CD4-positive, alpha-beta T cell treated with Interferon gamma for 1 hour (primary cell): Measurements from ENCODE around the gene CUX1.
"Not testable (repeated sequence)": the region's sequence is repeated elsewhere in the genome, so short reads cannot be mapped to it uniquely, and the experiment has no call there.

Experiments used
- DNase-seq: peaks from one replicate; pipeline ENCODE4 v3.0.0-alpha.2; 2020

CUX1 gene

DNA sequence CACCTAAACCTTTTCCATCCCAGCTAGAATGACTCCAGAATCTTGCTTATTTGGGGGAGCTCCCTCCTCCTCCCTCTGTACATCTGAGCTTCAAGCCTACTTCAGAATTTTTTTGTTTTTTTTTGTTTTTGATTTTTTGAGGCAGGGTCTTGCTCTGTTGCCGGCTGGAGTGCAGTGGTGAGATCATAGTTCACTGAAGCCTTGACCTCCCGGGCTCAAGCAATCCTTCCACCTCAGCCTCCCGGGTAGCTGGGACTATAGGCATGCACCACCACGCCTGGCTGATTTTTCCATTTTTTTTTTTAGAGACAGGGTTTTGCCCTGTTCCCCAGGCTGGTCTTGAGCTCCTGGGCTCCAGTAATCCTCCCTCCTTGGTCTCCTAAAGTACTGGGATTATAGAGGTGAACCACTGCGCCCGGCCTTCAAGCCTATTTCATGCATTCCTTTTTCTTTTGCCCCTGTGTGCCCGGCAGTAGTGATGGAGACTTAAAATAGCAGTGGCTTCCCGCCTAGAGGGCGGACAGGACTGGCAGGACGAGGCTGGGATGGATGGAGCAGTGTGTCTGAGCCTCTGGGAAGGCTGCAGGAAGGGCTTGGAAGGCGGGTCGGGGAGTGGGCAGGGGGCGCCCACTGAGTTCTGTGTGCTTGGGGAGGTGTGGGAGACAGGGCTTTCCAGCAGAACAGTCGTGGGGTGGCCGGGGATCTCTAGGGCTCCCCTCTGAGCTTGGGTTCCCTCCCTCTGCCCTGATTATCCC lies 8.8 kb downstream of the CUX1 start:
- no peak for DNase-seq

DNA sequence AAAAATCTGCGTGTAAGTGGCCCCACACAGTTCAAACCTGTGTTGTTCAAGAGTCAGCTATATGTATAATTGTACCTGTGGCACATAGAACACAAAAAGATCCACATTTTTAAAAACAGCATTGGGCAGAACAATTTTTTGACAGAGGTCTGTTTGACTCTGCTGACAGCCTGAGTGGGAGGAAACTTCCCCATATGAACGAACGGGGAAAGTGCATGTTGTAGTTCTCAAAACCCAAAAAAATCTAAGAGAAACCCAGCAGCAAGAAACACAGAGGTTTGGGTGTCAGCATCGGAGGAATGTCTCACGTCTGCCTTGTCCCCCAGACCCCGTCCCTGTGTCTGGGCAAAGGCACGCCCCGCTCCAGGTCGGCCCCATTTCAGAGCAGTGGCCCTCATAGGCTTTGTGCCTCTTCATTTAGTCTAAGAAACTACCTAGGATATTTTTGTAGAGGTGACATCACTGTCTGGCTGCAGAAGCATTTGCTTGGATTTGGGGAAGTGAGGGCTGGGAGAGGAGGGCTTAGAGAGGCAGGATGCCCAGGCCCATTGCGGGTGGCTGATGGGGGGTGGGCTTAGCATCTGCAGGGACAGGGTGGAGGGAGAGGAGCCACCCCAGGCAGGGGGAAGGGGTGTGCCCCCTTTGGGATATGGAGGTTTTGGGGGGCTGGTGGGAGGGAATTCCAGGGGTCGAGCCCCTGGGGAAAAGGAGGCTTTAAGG lies 11.0 kb downstream of the CUX1 start:
- DNase-seq: no peak

DNA sequence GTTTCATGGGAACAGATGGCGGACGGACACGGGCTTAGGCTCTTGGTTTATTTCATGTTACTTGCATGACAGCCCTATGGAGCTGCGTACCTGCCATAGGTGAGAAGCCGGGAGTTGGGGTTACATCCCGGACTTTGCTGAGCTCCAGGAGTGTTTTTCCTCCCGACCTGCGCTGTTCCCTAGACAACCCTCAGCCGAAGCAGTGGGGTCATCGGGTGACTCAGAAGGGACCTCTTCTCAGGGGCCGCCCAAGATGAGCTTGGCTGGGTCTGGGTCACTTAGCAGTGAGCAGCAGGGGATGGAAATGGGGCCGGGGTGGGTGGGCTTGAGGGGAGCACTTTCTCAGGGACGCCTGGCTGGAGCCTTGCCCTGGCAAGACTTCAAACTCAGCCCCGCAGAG lies 11.9 kb downstream of the CUX1 start:
- DNase-seq: no peak

DNA sequence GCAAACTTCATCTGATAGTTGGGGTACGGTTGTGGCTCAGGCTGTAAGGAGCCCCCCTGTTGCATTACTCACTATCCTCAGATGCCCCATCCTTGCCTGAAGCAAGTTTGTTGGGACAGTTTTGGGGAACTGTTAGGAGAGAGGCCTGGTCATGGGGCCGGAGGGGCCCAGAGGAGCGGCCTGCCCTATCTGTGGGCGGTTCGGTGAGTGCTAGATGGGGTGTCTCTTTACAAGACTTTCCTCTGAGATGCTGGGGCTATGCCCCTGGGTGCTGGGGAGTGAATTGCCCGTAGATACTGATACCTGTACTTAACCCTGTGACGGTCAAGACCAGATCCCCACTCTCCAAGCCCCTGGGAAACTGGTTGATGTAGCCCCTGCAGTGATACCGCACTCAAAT lies 12.4 kb downstream of the CUX1 start:
- DNase-seq: no peak

DNA sequence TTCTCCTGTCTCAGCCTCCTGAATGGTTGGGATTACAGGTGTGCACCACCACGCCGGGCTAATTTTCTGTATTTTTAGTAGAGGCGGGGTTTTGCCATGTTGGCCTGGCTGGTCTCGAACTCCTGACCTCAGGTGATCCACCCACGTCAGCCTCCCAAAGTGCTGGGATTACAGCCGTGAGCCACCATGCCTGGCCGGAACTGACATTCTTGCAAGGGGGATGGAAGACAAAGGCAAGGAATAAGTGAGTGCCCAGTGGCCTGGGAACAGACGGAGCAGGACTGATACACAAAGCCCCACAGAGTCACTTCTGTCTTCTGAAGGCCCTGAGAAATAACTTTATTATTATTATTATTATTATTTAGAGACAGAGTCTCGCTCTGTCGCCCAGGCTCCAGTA lies 14.0 kb downstream of the CUX1 start:
- not testable (repeated sequence) for DNase-seq

DNA sequence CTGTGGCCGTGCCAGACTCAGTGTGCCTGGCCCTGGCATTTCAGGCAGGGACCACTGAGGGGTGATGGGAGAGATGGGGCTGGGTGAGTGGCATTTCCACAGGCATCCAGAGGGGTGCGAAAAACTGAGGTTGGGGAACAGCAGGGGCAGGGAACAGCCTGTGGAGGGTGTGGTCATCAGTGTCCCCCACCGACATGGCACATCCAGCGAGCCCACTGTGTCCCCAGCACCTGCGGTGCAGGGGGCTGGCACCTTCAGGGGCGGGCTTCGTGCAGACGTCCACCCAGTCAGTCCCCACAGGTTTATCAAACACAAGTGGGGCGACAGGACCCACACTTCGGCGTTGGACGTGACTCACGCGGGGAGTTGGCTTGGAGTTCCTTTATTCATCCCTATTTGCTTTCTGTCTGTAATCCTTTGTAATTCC lies 14.8 kb downstream of the CUX1 start:
- DNase-seq: no peak

DNA sequence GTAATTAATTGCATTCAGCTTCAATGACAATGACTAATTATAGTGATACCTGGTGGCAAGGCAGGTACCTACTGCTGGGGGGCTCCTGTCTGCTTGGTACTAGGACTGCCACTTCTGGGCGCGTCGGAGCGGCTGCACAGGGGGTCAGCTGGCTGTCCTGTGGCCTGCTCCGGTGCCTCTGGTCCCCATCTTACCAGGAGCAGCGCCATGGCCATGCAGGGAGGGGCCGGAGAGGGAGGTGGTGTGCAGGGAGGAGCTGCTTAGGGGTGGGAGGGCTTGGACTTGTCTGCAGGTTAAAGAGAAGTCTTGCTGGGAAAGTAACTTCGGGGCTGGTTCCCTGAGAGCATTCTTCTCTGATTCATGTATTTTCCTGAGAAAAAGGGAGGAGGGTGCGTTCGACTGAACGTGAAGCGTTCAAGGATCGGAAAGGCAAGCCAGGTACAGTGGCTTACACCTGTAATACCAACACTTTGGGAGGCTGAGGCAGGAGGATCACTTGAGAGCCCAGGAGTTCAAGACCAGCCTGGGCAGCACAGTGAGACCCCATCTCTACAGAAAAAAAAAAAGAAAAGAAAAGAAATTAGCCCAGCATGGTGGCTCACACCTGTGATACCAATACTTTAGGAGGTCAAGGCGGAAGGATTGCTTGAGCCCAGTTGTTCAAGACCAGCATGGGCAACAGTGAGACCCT lies 15.4 kb downstream of the CUX1 start:
- no peak for DNase-seq

DNA sequence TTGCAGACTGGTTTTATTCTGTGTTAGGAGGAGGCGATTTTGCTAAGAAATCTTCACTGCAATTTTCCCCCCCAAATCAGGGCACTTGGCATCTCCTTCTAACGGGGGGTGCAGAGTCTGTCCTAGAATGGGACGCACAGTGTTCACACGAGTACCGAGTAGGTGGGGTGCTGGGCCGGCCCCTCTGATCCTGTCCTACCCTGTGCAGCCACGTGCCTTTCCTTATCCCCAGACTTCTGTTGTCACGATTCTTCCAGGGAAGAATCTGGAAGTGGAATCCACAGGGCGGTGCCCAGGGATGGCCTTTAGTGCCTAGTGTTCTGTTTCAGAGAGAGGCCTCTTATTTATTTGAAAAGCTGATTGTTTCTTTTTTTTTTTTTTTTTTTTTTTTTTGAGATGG lies 16.4 kb downstream of the CUX1 start:
- DNase-seq: no peak

DNA sequence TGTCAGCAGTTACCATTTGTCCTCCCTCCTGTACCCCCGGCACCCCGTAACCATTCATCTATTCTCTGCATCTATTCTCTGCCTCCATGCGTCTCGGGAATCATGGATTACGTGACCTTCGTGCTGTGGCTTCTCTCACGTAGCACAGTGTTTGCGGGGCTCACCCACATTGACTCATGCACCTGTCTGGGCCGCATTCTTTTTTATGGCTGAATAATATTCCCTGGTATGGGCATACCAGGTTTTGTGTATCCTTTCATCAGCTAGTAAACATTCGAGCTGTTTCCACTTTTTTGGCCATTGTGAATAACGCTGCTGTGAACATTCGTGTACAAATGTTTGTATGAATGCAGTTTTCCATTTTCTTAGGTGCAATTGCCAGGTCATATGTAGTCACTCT lies 17.7 kb downstream of the CUX1 start:
- DNase-seq: no peak

DNA sequence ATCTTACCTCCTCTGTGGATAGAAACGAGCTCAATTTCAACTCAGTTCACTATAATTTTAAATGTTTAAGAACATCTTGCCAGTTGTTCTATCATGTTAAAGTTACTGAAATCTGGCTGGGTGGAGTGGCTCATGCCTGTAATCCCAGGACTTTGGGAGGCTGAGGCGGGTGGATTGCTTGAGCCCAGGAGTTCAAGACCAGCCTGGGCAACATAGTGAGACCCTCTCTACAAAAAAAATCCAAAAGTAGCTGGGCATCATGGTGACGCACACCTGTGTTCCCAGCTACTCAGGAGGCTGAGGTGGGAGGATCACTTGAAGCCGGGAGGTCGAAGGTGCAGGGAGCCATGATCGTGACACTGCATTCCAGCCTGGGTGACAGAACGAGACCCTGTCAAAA lies 20.0 kb downstream of the CUX1 start:
- DNase-seq: not testable (repeated sequence)

DNA sequence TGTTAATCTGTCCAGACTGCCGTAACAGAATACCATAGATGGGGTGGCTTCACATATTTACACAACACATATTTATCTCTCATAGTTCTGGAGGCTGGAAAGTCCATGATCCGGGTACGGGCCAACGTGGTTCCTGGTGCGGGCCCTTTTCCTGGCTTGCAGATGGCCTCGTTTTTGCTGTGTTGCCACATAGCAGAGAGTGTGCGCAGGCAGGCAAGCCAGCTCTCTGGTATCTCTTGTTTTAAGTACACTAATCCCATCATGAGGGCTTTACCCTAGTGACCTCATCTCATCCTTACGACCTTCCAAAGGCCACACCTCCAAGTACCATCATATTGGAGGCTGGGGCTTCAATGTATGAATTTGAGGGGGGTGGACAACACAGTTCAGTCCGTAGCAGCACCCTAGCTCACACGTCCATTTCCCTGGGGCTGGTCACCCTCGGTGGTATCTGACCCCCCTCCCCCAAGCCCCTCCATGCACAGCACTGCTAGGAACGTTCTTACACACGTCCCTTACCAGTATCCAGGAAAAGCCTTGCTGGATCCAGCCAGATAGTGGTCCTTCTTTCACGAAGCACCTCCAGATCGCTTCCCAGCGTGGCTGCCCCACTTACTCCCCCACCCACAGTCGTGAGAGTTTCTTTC lies 21.5 kb downstream of the CUX1 start:
- DNase-seq: no peak

DNA sequence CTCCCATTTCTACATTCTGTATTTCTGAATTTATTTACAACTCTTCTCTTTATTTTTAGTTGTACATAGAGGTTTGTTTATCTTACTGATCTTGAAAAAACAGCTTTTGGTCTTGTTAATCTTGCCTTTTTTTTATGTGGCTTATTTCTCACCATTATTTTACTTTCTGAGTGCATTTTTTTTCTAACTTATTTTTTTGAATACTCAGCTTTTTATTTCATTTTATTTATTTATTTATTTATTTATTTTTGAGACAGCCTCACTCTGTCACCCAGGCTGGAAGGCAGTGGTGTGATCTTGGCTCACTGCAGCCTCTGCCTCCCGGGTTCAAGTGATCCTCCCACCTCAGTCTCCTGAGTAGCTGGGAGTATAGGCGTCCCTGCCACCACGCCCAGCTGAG lies 23.9 kb downstream of the CUX1 start:
- no peak for DNase-seq

DNA sequence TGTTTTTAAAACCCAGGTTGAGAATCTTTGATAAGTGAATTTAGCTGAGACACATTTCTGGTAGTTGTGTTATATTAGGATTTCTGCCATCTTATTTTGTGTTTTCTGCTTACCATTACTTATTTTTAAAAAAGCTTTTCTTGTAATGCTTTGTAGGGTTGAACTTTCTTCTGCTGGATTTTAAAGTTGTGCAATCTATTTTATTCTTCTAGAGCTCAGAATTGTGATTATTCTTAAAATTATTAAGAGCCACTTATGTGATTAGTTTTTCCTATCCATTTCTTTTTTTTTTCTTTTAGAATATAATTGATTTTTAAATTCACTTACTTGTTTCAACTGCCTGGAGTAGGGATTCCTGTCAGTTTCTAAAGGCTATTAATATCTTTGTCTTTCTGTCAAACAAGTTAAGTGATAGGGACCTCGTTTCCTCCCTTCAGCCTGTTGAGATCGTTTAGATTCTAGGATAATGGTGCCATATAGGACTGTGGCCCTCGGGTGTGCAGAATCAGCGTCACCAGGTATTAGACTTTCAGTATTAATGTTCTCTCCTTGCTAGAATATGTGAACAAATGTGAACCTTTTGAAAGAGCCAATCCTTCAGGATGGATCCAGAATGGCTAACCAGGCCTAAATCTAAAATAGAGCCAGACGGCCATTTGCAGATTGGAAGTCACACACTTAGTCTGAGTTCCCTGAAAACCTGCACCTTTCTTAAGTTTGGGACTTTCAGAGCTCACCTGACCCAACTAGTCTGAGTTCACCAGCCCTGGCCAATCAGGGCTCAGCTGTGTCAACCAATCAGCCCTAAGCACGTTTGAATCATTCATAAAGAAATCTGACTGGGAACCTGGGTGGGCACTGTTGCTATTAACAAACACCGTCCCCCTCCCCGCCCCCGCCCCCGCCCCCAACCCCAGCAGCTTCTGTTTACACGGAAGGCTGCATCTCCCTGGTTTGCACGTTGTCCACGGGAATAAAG lies 26.2 kb downstream of the CUX1 start:
- no peak for DNase-seq

DNA sequence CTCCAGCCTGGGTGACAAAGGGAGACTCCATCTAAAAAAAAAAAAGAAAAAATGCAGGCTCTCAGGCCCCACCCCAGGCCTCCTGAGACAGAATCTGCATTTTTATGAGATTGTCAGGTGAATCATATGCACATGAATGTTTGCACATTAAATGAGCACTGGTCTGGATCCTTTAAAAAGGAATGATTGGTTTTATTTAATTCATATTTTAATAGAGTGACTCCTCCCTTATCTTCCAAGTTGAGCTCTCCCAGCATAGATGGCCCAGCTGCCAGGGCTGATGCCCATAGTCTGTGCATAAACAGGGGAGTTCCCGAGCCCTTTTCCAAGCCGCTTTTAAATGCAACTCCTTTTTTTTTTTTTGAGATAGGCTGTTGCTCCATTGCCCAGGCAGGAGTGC lies 28.5 kb downstream of the CUX1 start:
- no peak for DNase-seq

DNA sequence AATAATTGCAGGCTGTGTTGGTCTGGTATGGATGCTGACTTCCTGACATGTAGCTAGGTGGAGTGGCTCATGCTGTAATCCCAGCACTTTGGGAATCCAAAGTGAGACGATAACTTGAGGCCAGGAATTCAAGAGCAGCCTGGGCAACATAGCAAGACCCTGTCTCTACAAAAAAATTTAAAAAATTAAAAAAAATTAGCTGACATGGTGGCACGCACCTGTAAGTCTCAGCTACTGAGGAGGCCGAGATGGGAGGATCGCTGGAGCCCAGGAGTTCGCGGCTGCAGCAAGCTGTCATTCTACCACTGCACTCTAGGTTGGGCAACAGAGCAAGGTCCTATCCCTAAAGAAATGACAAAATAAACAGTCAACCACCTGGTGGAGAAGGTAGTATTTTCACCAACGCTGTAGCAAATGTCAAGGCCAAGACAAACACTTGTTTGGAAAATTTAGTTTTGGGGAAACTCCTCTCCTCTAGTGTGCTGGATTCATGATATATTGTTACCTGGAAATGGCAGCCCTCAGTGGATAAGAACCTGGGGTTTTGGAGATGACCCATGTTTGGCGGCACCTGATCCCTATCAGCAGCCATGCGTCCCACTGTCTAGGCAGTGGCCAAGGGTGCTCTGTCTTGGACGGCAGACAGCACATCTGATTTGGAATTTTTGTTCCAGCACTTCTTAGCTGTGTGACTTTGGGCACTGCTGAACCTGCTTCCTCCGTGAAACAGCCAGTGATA lies 29.5 kb downstream of the CUX1 start:
- no peak for DNase-seq

DNA sequence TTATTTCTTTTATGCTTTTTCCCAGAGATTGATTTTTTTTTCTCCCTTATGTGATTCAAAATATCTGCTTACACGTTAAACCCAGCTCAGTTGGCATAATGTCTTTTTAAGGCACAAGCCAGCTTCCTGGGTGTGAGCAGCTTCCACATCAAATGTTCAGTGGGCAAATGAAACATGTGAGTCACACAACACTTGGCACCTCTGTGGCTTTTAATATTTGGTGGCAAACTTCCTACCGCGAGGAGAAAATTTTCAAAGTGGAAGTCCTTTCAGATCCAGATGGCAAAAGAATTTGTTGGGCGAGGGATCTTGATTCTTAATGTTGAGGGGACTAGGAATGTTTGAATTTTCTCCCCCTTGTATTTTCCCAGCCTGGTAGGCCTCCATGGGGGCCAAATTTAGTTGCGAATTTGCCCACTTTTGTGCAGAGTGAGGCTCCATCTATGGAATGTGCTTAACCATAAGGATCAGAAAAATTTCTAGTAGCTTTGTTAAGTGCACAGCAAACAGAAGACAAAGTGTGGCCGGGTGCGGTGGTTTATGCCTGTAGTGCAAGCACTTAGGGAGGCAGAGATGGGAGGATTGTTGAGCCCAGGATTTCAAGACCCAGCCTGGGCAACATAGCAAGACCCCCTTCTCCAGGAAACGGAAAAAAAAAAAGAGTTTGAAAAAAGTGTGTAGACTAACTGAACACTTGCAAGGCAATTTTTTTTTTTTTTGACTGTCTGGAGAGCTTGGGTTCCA lies 31.0 kb downstream of the CUX1 start:
- no peak for DNase-seq

DNA sequence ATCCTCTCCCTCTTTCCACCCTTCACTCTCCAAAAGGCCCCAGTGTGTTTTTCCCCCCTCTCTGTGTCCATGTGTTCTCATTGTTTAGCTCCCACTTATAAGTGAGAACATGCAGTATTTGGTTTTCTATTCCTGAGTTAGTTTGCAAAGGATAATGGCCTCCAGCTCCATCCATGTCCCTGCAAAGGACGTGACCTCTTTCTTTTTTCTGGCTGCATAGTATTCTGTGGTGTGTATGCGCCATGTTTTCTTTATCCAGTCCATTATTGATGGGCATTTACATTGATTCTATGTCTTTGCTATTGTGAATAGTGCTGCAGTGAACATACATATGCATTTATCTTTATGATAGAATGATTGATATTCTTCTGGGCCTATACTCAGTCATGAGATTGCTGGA lies 31.9 kb downstream of the CUX1 start:
- not testable (repeated sequence) for DNase-seq

DNA sequence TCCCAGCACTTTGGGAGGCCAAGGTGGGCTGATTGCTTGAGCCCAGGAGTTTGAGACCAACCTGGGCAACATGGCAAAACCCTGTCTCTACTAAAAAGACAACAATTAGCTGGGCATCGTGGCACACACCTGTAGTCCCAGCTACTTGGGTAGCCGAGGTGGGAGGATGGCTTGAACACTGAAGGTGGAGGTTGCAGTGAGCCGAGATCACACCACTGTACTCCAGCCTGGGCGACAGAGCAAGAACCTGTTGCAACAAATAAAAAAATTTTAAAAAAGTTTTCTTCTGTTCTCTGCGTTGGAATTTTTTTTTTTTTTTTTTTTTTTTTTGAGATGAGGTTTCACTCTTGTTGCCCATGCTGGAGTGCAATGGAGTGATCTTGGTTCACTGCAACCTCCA lies 34.9 kb downstream of the CUX1 start:
- DNase-seq: not testable (repeated sequence)

DNA sequence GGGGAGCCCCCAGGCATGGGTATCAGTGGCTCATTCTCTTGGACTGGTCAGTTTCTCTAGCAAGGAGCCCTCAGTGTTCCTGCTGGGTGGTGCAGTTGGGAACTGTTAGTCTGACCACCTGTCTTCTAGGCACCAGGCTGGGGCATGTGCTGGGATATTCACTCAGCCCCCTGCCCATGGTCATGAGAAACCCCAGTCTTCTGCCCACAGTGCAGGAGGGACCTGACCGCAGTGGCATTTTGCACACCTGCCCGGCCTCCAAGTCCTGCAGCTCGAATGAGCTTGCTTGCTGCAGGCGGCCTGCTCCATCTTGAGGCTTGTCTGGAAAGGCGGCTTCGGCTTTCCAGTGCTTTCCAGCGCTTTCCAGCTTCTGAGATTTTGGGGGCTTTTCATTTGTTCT lies 36.3 kb downstream of the CUX1 start:
- DNase-seq: no peak

DNA sequence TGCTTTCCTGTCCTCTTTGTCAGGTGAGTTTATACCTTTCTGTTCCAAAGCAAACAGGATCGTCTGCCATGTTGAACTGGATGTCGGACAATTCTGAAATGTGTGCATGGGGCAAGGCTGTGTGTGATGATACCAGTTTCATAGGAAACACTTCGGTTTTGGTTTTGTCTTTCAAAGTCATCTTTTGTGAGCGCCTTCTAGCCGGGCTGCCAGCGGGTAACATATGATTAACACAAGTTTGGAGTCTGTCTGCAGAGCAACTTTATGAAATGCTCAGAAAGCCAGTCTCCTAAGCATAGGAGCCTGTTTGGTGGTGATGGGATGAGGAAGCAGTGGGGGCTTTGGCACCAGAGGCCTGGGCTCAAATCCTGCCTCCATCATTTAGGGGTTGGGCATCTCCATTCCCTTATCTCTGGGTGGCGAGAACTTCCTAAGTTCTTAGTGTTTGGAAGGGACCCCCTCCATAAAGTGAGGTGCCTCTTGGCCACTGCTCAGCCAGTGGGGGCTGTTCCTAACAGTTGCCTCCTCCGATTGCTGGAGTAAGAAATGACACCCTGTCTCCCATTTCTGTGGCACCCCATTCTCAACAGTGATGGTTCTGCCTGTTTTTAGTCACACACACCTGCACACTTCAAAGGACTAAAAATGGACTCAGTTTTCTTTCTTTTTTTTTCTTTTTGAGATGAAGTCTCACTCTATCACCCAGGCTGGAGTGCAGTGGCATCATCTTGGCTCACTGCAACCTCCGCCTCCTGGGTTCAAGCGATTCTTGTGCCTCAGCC lies 36.8 kb downstream of the CUX1 start:
- no peak for DNase-seq
